Mononuclear cell (primary cell): Measurements from ENCODE around the gene SOX8. TPM values are rescaled to one million over a fixed set of nuclear protein-coding genes. Genes with fewer than 3 reads are reported as not detected.

Source experiments
- H3K27me3 ChIP-seq: 2 replicates; pipeline ENCODE4 v1.6.0; 2011; ENCODE audit warnings: low read length, control low read depth; ENCODE audit not compliant: insufficient read depth
- H3K4me1 ChIP-seq: 2 replicates; pipeline ENCODE4 v1.5.1; 2011; ENCODE audit warnings: mild to moderate bottlenecking, low read length, control low read depth; ENCODE audit not compliant: insufficient read depth
- H3K4me3 ChIP-seq: 2 replicates; pipeline ENCODE4 v1.5.1; 2011; ENCODE audit warnings: mild to moderate bottlenecking, low read length, moderate library complexity
- H3K9me3 ChIP-seq: 2 replicates; pipeline ENCODE4 v1.5.1; 2011; ENCODE audit warnings: low read depth, mild to moderate bottlenecking, control low read depth, low read length
- total RNA-seq: library from RNA; depleted of rRNA; stranded (reverse); fragments of >200 nt; gene quantifications from one replicate; pipeline ENCODE4 v1.2.3, GENCODE V29; 2012

Gene SOX8
- total RNA-seq, 1 donor: 1.0 TPM

- Histone ChIP-seq H3K4me3 (no peak overlapping the region), H3K4me1 (no peaks in the 10 kb centered on the region), H3K27me3 (peaks cover 9% of the 10 kb centered on the region), H3K9me3 (no peaks in the 10 kb centered on the region)
These were observed 4.3 kb downstream of the SOX8 start for GRCh38 chr16:985646-986400.

DNA sequence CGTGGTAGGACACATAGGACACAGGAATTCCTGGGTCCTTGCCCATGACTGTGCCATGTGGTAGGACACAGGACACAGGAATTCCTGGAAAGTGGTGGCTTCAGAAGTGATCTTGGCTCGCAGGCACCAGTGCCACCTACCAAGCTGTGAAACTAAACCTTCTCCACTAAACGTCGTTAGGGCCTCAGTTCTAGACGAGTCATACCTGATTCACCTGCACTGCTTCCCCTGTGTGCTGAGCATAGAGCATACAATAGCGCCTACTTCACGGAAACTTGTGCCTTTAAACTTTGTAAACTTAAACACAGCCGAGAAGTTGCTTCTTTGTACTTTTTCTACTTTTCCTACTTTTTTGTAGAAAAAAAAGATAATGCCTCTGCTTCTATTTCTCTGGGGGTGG lies 4.8 kb downstream of the SOX8 start:
- Histone ChIP-seq H3K9me3 (no peaks in the 10 kb centered on the region), H3K4me1 (no peaks in the 10 kb centered on the region), H3K4me3 (no peak overlapping the region), H3K27me3 (peaks cover 9% of the 10 kb centered on the region)

- H3K4me3 ChIP-seq: no peak overlapping the region
- peaks cover 9% of the 10 kb centered on the region for H3K27me3 ChIP-seq
- no peaks in the 10 kb centered on the region for H3K9me3 ChIP-seq
- H3K4me1 ChIP-seq: no peaks in the 10 kb centered on the region
These were observed 5.5 kb downstream of the SOX8 start for GRCh38 chr16:986925-987582.

DNA sequence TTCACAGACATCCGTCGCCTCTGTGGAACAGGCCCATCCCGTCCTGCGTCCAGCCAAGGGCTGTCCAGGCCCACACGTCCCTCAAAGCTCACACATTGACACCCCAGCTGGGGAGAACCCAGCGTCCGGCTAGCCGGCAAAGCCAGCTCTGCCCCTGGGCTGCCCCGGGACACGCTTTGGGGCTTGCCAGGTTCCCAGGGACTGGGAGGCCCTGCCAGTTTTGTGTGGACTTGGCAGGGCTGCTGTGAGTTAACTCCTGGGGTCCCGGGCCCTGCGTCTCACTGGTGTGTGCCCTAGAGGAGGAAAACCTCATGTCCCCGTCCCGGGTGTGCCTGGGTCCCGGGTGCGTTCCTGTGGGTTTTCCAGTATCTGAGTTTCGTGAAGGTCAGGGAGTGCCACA lies 6.3 kb downstream of the SOX8 start:
- H3K9me3 ChIP-seq: no peaks in the 10 kb centered on the region
- no peak overlapping the region for H3K4me3 ChIP-seq
- peaks cover under 1% of the 10 kb centered on the region for H3K27me3 ChIP-seq
- no peaks in the 10 kb centered on the region for H3K4me1 ChIP-seq

DNA sequence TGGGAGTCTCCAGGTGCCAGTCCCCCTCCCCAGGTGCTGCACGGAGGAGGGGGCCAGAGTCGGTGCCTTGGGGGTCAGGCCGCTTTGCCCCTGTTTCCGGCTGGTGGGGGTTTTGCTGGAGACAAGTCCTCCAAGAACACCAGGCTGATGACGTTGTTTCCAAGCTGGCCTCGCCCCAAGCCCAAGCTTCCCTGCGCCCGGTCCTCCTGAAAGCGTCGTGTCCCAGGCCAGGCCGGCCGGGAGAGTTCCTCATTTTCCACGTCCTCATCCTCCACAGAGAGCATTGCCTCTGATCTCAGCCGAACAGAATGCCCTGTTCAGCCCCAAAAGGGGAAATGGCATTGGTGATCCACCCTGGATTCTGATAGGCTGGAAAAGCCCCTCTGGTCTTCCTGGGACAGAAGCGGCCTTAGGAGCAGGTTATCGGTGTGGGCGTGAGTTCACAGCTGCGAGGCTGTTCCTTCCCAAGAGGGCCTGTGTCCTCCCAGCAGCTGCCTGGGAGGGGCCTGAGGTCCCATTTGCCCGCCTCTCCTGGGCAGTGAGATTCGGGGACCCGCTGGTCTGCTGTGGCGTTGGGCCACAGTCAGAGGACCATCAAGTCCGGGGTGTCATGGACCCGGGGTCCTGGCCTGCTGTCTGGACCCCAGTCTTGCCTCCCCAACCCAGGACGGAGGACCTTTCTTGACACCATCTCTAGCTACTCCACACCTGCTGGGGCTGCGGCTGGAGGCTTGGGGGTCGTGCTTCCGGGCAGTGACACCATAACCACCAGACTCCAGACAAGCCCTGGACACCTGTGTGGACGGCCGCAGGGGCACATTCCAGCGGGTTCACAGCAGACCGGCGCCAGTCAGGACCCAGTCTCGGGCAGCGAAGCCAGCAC lies 7.1 kb downstream of the SOX8 start:
- Histone ChIP-seq H3K4me1 (no peaks in the 10 kb centered on the region), H3K4me3 (no peak overlapping the region), H3K27me3 (no peaks in the 10 kb centered on the region), H3K9me3 (no peaks in the 10 kb centered on the region)

DNA sequence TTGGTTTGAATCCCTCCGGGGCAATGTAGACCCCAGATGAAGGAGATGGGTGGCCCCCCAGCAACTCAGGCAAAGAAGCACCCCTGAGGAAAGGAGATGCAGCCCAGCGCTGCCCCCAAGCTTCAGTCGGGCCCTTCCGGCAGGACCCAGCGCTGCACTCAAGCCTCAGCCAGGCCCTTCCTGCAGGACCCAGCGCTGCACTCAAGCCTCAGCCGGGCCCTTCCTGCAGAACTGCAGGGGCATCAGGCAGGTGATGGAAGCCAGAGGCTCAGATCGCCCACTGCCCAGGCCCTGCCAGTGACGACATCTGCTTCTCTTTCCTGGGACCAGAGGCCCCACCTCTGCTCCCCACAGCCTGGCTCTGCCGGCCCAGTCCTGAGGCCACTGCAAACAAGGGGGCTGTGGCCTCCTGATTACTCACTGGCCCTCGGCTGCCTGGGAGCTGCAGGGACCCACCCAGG lies 7.8 kb downstream of the SOX8 start:
- Histone ChIP-seq H3K27me3 (no peaks in the 10 kb centered on the region), H3K4me1 (no peaks in the 10 kb centered on the region), H3K9me3 (no peaks in the 10 kb centered on the region), H3K4me3 (no peak overlapping the region)

- no peaks in the 10 kb centered on the region for H3K27me3 ChIP-seq
- H3K4me3 ChIP-seq: no peak overlapping the region
- H3K4me1 ChIP-seq: no peaks in the 10 kb centered on the region
- peaks cover 8% of the 10 kb centered on the region for H3K9me3 ChIP-seq
These were observed 9.1 kb downstream of the SOX8 start for GRCh38 chr16:990516-991291.

- H3K27me3 ChIP-seq: no peaks in the 10 kb centered on the region
- no peak overlapping the region for H3K4me3 ChIP-seq
- no peaks in the 10 kb centered on the region for H3K4me1 ChIP-seq
- peaks cover 10% of the 10 kb centered on the region for H3K9me3 ChIP-seq
These were observed 9.8 kb downstream of the SOX8 start for GRCh38 chr16:991345-991744.

GRCh38 chr16:991773-992172 lies 10.2 kb downstream of the SOX8 start:
- H3K4me1 ChIP-seq: no peaks in the 10 kb centered on the region
- no peak overlapping the region for H3K4me3 ChIP-seq
- no peaks in the 10 kb centered on the region for H3K27me3 ChIP-seq
- peaks cover 10% of the 10 kb centered on the region for H3K9me3 ChIP-seq

DNA sequence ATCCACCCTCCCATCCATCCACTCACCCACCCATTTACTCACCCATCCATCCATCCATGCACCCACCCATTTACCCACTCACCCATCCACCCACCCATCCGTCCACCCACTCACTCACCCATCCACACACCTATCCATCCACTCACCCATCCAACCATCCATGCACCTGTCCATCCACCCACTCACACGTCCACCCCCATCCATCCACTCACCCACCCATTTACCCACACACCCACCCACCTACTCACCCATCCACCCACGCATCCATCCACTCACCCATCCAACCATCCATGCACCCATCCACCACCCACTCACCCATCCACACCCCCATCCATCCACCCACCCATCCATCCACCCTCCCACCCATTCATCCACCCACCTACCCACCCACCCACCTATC lies 12.2 kb downstream of the SOX8 start:
- Histone ChIP-seq H3K4me1 (peaks cover 6% of the 10 kb centered on the region), H3K4me3 (no peak overlapping the region), H3K27me3 (no peaks in the 10 kb centered on the region), H3K9me3 (peaks cover 10% of the 10 kb centered on the region)

GRCh38 chr16:995087-995486 lies 13.5 kb downstream of the SOX8 start:
- peaks cover 10% of the 10 kb centered on the region for H3K9me3 ChIP-seq
- no peaks in the 10 kb centered on the region for H3K27me3 ChIP-seq
- peaks cover 6% of the 10 kb centered on the region for H3K4me1 ChIP-seq
- no peak overlapping the region for H3K4me3 ChIP-seq

DNA sequence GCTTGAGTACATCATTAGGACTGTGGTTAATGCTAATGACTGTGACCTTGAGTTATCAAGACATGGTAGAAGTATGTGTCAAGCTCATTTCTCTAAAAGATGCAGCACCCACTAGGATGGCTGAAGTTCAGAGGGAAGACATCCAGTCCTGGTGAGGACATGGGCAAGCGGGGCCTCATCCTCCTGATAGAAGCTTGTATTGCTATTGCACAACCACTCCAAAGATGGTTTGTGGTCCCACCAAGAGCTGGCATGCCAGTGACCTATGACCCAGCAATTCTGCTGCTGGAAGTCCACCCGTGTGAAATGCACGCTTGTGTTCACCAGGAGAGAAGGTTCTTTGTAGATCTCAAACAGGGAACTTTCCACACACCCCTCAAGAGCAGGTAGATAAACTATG lies 14.2 kb downstream of the SOX8 start:
- H3K27me3 ChIP-seq: no peaks in the 10 kb centered on the region
- H3K4me3 ChIP-seq: no peak overlapping the region
- peaks cover 6% of the 10 kb centered on the region for H3K4me1 ChIP-seq
- peaks cover 10% of the 10 kb centered on the region for H3K9me3 ChIP-seq

- Histone ChIP-seq H3K4me3 (no peak overlapping the region), H3K27me3 (no peaks in the 10 kb centered on the region), H3K4me1 (peaks cover 6% of the 10 kb centered on the region), H3K9me3 (peaks cover 10% of the 10 kb centered on the region)
These were observed 15.1 kb downstream of the SOX8 start for GRCh38 chr16:996681-997080.

DNA sequence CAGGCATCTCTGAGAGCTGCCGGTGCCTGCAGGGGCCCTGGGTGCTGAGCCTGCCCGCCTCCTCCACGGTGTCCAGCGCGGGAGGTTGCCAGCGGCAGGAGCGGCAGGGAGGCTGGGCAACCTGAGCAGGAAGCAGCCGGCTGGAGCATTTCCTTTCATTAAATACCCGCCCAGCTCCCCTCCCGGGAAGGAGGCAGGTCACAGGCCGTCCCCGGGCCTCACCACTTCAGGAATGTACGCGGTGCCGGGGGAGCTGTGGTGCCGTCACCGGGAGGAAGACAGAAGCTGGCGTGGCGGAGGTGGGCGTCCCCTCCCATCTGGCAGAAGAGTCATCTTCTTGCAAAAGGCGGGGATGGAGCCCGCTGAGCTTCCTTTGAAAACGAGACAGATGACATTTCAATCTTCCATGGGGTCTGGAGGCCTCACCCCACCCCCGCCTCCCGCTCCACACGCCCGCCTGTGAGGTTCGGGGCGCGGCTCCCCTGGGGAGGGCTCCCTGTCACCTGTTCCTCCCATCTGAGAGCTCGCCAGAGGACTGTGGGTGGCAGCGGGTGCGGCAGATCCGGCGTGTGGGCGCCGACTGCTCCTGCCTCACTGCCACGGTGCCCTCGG lies 16.0 kb downstream of the SOX8 start:
- H3K4me3 ChIP-seq: peak overlapping the region; percentile 10
- H3K4me1 ChIP-seq: peaks cover 6% of the 10 kb centered on the region
- H3K27me3 ChIP-seq: no peaks in the 10 kb centered on the region
- H3K9me3 ChIP-seq: peaks cover 10% of the 10 kb centered on the region
